Measurements from ENCODE around the gene FSD1L. TPM values are rescaled to one million over a fixed set of nuclear protein-coding genes. Genes with fewer than 3 reads are reported as not detected.

The FSD1L gene
- total and polyA plus RNA-seq, 12 donors = 1.1 to 16.3 (median 7.6) TPM

DNA sequence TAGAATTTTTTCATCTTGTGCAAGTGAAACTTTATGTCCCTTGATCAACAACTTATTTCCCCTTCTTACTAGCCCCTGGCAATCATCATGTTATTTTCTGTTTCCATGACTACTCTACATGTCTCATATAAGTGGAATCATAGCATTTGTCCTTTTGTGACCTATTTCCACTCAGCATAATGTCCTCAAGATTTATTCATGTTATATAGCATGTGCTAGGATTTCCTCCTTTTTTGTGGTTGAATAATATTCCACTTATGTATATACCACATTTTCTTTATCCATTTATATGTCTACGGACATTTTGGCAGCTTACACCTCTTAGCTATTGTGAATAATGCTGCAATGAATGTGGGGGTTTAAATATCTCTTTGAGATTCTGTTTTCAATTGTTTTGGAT, 21.0 kb downstream of the FSD1L start:
- no peak overlapping the region for H3K27ac ChIP-seq
- intact Hi-C loops (cut with DNase I) = no loop called here
- H3K4me1 ChIP-seq = no peaks in the 10 kb centered on the region
- no peaks in the 10 kb centered on the region for H3K27me3 ChIP-seq
- H3K9me3 ChIP-seq = no peaks in the 10 kb centered on the region
- no peak overlapping the region for H3K4me3 ChIP-seq
- no peak for ATAC-seq
- H3K36me3 ChIP-seq = peaks cover 0 to 90% (median 6%) of the 10 kb centered on the region in 9 donors
- 98 to 100% methylated on average over 1 of the region's 1 CpG for WGBS, 2 donors
- TF ChIP-seq, protein P1, sequence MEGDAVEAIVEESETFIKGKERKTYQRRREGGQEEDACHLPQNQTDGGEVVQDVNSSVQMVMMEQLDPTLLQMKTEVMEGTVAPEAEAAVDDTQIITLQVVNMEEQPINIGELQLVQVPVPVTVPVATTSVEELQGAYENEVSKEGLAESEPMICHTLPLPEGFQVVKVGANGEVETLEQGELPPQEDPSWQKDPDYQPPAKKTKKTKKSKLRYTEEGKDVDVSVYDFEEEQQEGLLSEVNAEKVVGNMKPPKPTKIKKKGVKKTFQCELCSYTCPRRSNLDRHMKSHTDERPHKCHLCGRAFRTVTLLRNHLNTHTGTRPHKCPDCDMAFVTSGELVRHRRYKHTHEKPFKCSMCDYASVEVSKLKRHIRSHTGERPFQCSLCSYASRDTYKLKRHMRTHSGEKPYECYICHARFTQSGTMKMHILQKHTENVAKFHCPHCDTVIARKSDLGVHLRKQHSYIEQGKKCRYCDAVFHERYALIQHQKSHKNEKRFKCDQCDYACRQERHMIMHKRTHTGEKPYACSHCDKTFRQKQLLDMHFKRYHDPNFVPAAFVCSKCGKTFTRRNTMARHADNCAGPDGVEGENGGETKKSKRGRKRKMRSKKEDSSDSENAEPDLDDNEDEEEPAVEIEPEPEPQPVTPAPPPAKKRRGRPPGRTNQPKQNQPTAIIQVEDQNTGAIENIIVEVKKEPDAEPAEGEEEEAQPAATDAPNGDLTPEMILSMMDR (IDR thresholded peaks at IDR 0.05) = no peak
- no peak for DNase-seq

DNA sequence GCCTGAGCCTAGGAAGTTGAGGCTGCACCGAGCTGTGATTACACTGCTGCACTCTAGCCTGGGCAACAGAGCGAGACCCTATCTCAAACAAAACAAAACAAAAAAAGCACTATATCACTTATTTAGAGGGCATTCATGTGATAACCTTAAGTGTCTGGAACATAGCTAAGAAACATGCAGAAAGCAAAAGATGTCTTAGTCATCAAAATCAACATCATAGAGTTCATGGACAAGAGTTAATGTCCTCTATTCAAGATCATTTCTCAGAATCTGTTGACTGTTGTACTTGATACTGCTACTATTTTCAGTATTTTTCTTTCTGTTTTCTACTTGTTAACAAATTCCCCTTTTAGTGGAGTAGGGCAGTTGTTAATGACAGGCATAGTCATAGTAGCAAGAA, 25.4 kb downstream of the FSD1L start:
- Histone ChIP-seq H3K9me3 (no peaks in the 10 kb centered on the region), H3K4me3 (no peak overlapping the region), H3K4me1 (peaks cover 0 to 4% (median 0%) of the 10 kb centered on the region in 9 donors), H3K27me3 (no peaks in the 10 kb centered on the region), H3K36me3 (peaks cover 0 to 50% (median 4%) of the 10 kb centered on the region in 9 donors), H3K27ac (no peak overlapping the region)
- TF ChIP-seq, protein P1 (IDR thresholded peaks at IDR 0.05) = no peak
- 92 to 98% methylated on average over 2 of the region's 2 CpGs for WGBS, 2 donors
- no peak for ATAC-seq
- no peak for DNase-seq
- intact Hi-C loops (cut with DNase I) = loop anchor here in 3 of 10 donors (10.0 kb wide), 1 partner anchor 48 kb away; no protein-coding TSS in a partner anchor

DNA sequence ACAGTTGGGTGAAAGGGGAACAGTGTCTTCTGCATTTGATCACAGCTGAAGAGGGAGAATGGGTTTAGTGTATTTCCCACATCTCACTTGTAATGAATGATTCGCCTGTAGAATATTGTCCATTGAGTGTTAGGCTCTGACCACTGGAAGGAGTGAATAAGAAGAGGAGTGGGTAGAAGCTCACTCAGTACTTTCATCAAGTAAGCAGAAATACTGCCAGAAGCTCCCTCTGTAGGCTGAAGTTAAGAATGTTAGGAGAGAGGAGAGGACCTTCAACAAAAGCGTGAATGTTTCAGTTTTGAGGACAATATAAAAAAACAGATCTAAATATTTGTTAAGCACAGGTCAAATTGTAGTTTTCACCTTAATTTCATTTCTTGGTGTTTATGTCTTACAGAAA, 27.5 kb downstream of the FSD1L start:
- DNase-seq (no peak), ATAC-seq (peak in 3 of 8 donors; percentile 20 to 57 (median 56))
- Histone ChIP-seq H3K36me3 (peaks cover 0 to 29% (median 0%) of the 10 kb centered on the region in 9 donors), H3K27me3 (no peaks in the 10 kb centered on the region), H3K27ac (no peak overlapping the region), H3K4me1 (peaks cover 0 to 4% (median 0%) of the 10 kb centered on the region in 9 donors), H3K9me3 (no peaks in the 10 kb centered on the region), H3K4me3 (no peak overlapping the region)
- intact Hi-C loops (cut with DNase I) = loop anchor here in 8 of 10 donors (5.0 to 10.0 kb wide), 2 partner anchors 48 to 51 kb away; no protein-coding TSS in a partner anchor
- 66 to 74% methylated on average over 2 of the region's 2 CpGs for WGBS, 2 donors
- TF ChIP-seq, protein P1 (IDR thresholded peaks at IDR 0.05) = peak in 7 of 9 donors; percentile 18 to 61 (median 44)

DNA sequence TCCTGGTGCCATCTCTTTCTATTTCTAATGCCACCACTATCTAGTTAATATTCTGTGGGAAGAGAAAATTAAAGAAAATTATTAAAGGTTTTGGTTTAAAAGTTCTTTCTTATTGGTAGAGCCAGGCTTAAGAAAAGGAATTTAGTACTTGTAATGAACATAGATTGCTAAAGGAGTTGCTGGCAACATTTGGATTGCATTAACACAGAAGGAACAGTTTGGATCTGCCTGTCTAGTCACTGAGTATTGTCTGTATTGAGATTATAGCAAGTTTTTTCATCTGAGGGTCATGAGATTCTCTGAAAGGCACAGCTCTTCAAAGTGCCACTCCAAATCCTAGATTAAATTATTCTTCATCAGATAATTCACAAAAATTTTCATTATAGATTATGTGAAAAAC, 32.0 kb downstream of the FSD1L start:
- H3K36me3 ChIP-seq = peaks cover 0 to 7% (median 0%) of the 10 kb centered on the region in 9 donors
- no peak overlapping the region for H3K27ac ChIP-seq
- no peak for ATAC-seq
- no peak for DNase-seq
- intact Hi-C loops (cut with DNase I) = loop anchor here in 8 of 10 donors (5.0 to 10.0 kb wide), 2 partner anchors 53 to 55 kb away; no protein-coding TSS in a partner anchor
- no peaks in the 10 kb centered on the region for H3K27me3 ChIP-seq
- TF ChIP-seq, protein P1 (IDR thresholded peaks at IDR 0.05) = no peak
- no peak overlapping the region for H3K4me3 ChIP-seq
- peaks cover 0 to 4% (median 0%) of the 10 kb centered on the region in 9 donors for H3K4me1 ChIP-seq
- H3K9me3 ChIP-seq = no peaks in the 10 kb centered on the region

Data from heart right ventricle (tissue), 16 donors.